Neural progenitor cell (in vitro differentiated cells): ENCODE data around the gene FOXK2.

ENCODE experiments used
- EZH2 ChIP-seq: fragments of 200-600 bp; sonication (generic); IDR thresholded peaks from 2 replicates; pipeline ENCODE4 v1.6.1; 2017; ENCODE audit warnings: antibody characterized with exemption, mild to moderate bottlenecking, moderate library complexity
- EZH2phosphoT487 ChIP-seq: fragments of 200-600 bp; sonication (generic); IDR thresholded peaks from 2 replicates; pipeline ENCODE4 v1.6.1; 2017; ENCODE audit warnings: antibody characterized with exemption
- TF ChIP-seq, protein P1 (sequence below): fragments of 200-600 bp; sonication (generic); IDR thresholded peaks from 2 replicates; pipeline ENCODE4 v1.5.1; 2017; ENCODE audit warnings: antibody characterized with exemption, mild to moderate bottlenecking

GRCh38 chr17:82528484-82529265 is 9.1 kb downstream of the FOXK2 start:
- TF ChIP-seq, protein P1, sequence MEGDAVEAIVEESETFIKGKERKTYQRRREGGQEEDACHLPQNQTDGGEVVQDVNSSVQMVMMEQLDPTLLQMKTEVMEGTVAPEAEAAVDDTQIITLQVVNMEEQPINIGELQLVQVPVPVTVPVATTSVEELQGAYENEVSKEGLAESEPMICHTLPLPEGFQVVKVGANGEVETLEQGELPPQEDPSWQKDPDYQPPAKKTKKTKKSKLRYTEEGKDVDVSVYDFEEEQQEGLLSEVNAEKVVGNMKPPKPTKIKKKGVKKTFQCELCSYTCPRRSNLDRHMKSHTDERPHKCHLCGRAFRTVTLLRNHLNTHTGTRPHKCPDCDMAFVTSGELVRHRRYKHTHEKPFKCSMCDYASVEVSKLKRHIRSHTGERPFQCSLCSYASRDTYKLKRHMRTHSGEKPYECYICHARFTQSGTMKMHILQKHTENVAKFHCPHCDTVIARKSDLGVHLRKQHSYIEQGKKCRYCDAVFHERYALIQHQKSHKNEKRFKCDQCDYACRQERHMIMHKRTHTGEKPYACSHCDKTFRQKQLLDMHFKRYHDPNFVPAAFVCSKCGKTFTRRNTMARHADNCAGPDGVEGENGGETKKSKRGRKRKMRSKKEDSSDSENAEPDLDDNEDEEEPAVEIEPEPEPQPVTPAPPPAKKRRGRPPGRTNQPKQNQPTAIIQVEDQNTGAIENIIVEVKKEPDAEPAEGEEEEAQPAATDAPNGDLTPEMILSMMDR, result peak; percentile 27
- no peak for TF ChIP-seq EZH2
- no peak for TF ChIP-seq EZH2phosphoT487
